K562 (cell line): ENCODE data around the gene WNT11. TPM values are rescaled to one million over a fixed set of nuclear protein-coding genes. Genes with fewer than 3 reads are reported as not detected.

Experiments used
- ATAC-seq: fragments of 200-7000 bp; cut with Tn5 transposase; 3 replicates; pipeline ENCODE4 v1.9.1; 2020; ENCODE audit warnings: moderate library complexity
- BruUV-seq: library from RNA; stranded (reverse); fragments of 400-500 nt; replicated peaks from 2 replicates; lab custom pipeline; 2021; lab: Mats Ljungman, UMichigan
- CTCF ChIA-PET: fragments of 300-600 bp; formaldehyde crosslinking; extraction: SDS; loops from one replicate; lab custom pipeline; 2021; ENCODE audit warnings: low intra/inter-chr PET ratio; lab: Yijun Ruan, JAX
- POLR2A ChIA-PET: fragments of 300-600, 350-650 bp; sonication (Branson Sonifier 250); formaldehyde crosslinking; extraction: SDS; loops from one replicate; lab custom pipeline; 2021; ENCODE audit warnings: antibody characterized with exemption, inconsistent platforms; lab: Yijun Ruan, JAX
- DNase-seq, 4 experiments: peaks; one replicate each; pipeline versions ENCODE4 v3.0.0 to v3.0.0-alpha.2; 2011 to 2018; ENCODE audit warnings: low spot score in 3 of 4, mixed read lengths in 3 of 4; ENCODE audit errors: extremely low read depth in 1 of 4
- FAIRE-seq: peaks from 2 replicates; lab custom pipeline; 2011; peaks lifted over from hg19 to GRCh38; lab: Jason Lieb, UNC
- H2AFZ ChIP-seq: 2 replicates; pipeline ENCODE4 v1.6.0; 2011; ENCODE audit warnings: low read depth, low read length, control low read depth, inconsistent platforms
- H3K27ac ChIP-seq: fragments of 200-600 bp; 3 replicates; pipeline ENCODE4 v1.8.0; 2011; ENCODE audit warnings: low read depth, mild to moderate bottlenecking, control low read depth, inconsistent platforms, low read length, moderate library complexity, mixed read lengths; ENCODE audit errors: extremely low read depth
- H3K27me3 ChIP-seq, 2 experiments: fragments of 300-600 bp in 1 of 2; 2 replicates in 1 of 2; 3 replicates in 1 of 2; pipeline versions ENCODE4 v1.6.0 to v1.8.0; 2011; ENCODE audit warnings: inconsistent platforms in 2 of 2, low read length in 2 of 2, mild to moderate bottlenecking in 1 of 2, mixed read lengths in 1 of 2, moderate library complexity in 1 of 2; ENCODE audit not compliant: control insufficient read depth in 2 of 2, insufficient read depth in 2 of 2
- H3K36me3 ChIP-seq: fragments of 300-600 bp; 3 replicates; pipeline ENCODE4 v1.8.0; 2011; ENCODE audit warnings: mild to moderate bottlenecking, low read length, inconsistent platforms; ENCODE audit not compliant: control insufficient read depth, insufficient read depth
- H3K4me1 ChIP-seq, 2 experiments: fragments of 200-600 bp in 1 of 2; replicated peaks in 1 of 2; 2 replicates in 1 of 2; 3 replicates in 1 of 2; pipeline versions ENCODE4 v1.5.1 to v1.8.0; 2011; ENCODE audit warnings: inconsistent platforms in 2 of 2, low read length in 2 of 2, mild to moderate bottlenecking in 1 of 2, mixed read lengths in 1 of 2, moderate library complexity in 1 of 2; ENCODE audit not compliant: control insufficient read depth in 2 of 2, insufficient read depth in 2 of 2
- H3K4me2 ChIP-seq: 2 replicates; pipeline ENCODE4 v1.6.1; 2011; ENCODE audit warnings: low read length, control low read depth, inconsistent platforms, mixed read lengths; ENCODE audit not compliant: insufficient read depth
- H3K4me3 ChIP-seq: fragments of 200-600 bp; sonication (generic), shearing (Covaris generic); 2 replicates; pipeline ENCODE4 v1.5.1; 2016; ENCODE audit warnings: control low read depth, inconsistent platforms
- H3K79me2 ChIP-seq: fragments of 200-600 bp; 3 replicates; pipeline ENCODE4 v1.8.0; 2011; ENCODE audit warnings: low read length, inconsistent platforms; ENCODE audit not compliant: control insufficient read depth, insufficient read depth
- H3K9ac ChIP-seq, 2 experiments: 2 replicates each; pipeline versions ENCODE4 v1.6.0 to v1.6.1; 2011; ENCODE audit warnings: low read depth in 2 of 2, low read length in 2 of 2, control low read depth in 1 of 2, inconsistent platforms in 1 of 2, mild to moderate bottlenecking in 1 of 2, mixed read lengths in 1 of 2; ENCODE audit not compliant: insufficient read depth in 1 of 2
- H3K9me1 ChIP-seq: one replicate; pipeline ENCODE4 v1.6.0; 2011; ENCODE audit warnings: inconsistent platforms, mild to moderate bottlenecking, low read length, moderate library complexity; ENCODE audit not compliant: control insufficient read depth, insufficient read depth
- H3K9me3 ChIP-seq: replicated peaks from 2 replicates; pipeline ENCODE4 v1.5.1; 2011; ENCODE audit warnings: low read depth, low read length, inconsistent platforms; ENCODE audit not compliant: control insufficient read depth, insufficient read depth
- H4K20me1 ChIP-seq: replicated peaks from 2 replicates; pipeline ENCODE4 v1.6.1; 2011; ENCODE audit warnings: low read length, inconsistent platforms, mixed read lengths; ENCODE audit not compliant: control insufficient read depth, insufficient read depth
- DNMT1 ChIP-seq: fragments of 450-650 bp; IDR thresholded peaks from 2 replicates; pipeline ENCODE4 v1.6.1; 2016; ENCODE audit warnings: antibody characterized with exemption, mild to moderate bottlenecking
- ELF4 ChIP-seq: fragments of 450-650 bp; formaldehyde crosslinking; IDR thresholded peaks from 2 replicates; pipeline ENCODE4 v1.4.0; 2022; ENCODE audit warnings: missing genetic modification characterization
- FOXA3 ChIP-seq, 2 experiments: fragments of 450-650 bp in 1 of 2; sonication (generic) in 1 of 2; formaldehyde crosslinking; IDR thresholded peaks in 1 of 2; conservative IDR thresholded peaks in 1 of 2; 2 replicates each; pipeline versions ENCODE4 v1.4.0 to v1.8.0; 2020 to 2022; ENCODE audit warnings: mild to moderate bottlenecking in 2 of 2, missing genetic modification reagents in 1 of 2
- KAT2B ChIP-seq: IDR thresholded peaks from one replicate; pipeline ENCODE4 v1.6.1; 2012; ENCODE audit warnings: low read depth, mild to moderate bottlenecking, control low read depth, inconsistent platforms, low read length, moderate library complexity
- MAFK ChIP-seq: IDR thresholded peaks from 2 replicates; pipeline ENCODE4 v1.6.1; 2011; ENCODE audit warnings: low read length, improper control_type of control experiment
- MEIS2 ChIP-seq: fragments of 450-650 bp; IDR thresholded peaks from 2 replicates; pipeline ENCODE4 v1.6.1; 2014; ENCODE audit warnings: mild to moderate bottlenecking; ENCODE audit not compliant: partially characterized antibody
- NBN ChIP-seq: fragments of 450-650 bp; IDR thresholded peaks from 2 replicates; pipeline ENCODE4 v1.6.1; 2016; ENCODE audit warnings: low read depth, mild to moderate bottlenecking
- NCOA2 ChIP-seq, 2 experiments: fragments of 450-650 bp; IDR thresholded peaks; 2 replicates each; pipeline ENCODE4 v1.6.1; 2018; ENCODE audit warnings: mild to moderate bottlenecking in 2 of 2, moderate library complexity in 1 of 2; ENCODE audit not compliant: partially characterized antibody in 2 of 2
- NUFIP1 ChIP-seq: fragments of 450-650 bp; IDR thresholded peaks from 2 replicates; pipeline ENCODE4 v1.6.1; 2018; ENCODE audit not compliant: partially characterized antibody
- RBM22 ChIP-seq: fragments of 200-400 bp; formaldehyde crosslinking; IDR thresholded peaks from 2 replicates; pipeline ENCODE4 v1.6.1; 2018; ENCODE audit warnings: low read length, low read depth; ENCODE audit not compliant: poor library complexity, severe bottlenecking
- SMARCC2 ChIP-seq: fragments of 450-650 bp; IDR thresholded peaks from 2 replicates; pipeline ENCODE4 v1.6.1; 2017; ENCODE audit warnings: antibody characterized with exemption, moderate library complexity, mild to moderate bottlenecking, low read depth
- YY1 ChIP-seq, 3 experiments: IDR thresholded peaks; 2 replicates each; pipeline ENCODE4 v1.6.1; 2011; ENCODE audit warnings: low read length in 2 of 3, mild to moderate bottlenecking in 2 of 3, moderate library complexity in 2 of 3, borderline replicate concordance in 1 of 3, control low read depth in 1 of 3, low read depth in 1 of 3; ENCODE audit not compliant: insufficient read depth in 3 of 3, insufficient replicate concordance in 2 of 3, control insufficient read depth in 1 of 3, insufficient read length in 1 of 3; ENCODE audit errors: extremely low read depth in 1 of 3
- ZBTB8A ChIP-seq: fragments of 450-650 bp; IDR thresholded peaks from 2 replicates; pipeline ENCODE4 v1.6.1; 2018; ENCODE audit warnings: mild to moderate bottlenecking, moderate library complexity; ENCODE audit not compliant: partially characterized antibody
- ZKSCAN3 ChIP-seq: fragments of 250-450 bp; sonication (Bioruptor Pico); IDR thresholded peaks from 2 replicates; pipeline ENCODE4 v1.4.0; 2020
- ZNF561 ChIP-seq: fragments of 450-650 bp; formaldehyde crosslinking; conservative IDR thresholded peaks from 2 replicates; pipeline ENCODE4 v1.4.0; 2020; ENCODE audit warnings: mild to moderate bottlenecking, moderate library complexity
- WGBS: fragments of 100-300 bp; shearing (Covaris generic); methylation state at CpG from one replicate; pipeline ENCODE4 v1.1.6; 2016; ENCODE audit warnings: low coverage, mixed read lengths; ENCODE audit not compliant: insufficient coverage; ENCODE audit errors: missing lambda C conversion rate; 5-methylcytosine and 5-hydroxymethylcytosine counted together
- in situ Hi-C: fragments of 300-500 bp; cut with MboI; formaldehyde crosslinking; loops from 4 replicates; pipeline ENCODE4 v1.15.0; 2018; ENCODE audit warnings: inconsistent platforms, mixed read lengths
- intact Hi-C: fragments of 100-400 bp; cut with micrococcal nuclease; formaldehyde crosslinking; loops from 2 replicates; pipeline ENCODE4 v1.14.2; 2022
- polyA plus RNA-seq, 8 experiments: library from polyadenylated mRNA; depleted of rRNA in 4 of 8; stranded (reverse) in 5 of 8; unstranded in 3 of 8; fragments of >200 nt; fragmentation: Nextera tagmentation in 2 of 8; fragmentation: Illumina TruSeq in 1 of 8; extraction: Ambion mirVana in 2 of 8; extraction: Trizol in 1 of 8; gene quantifications; 2 replicates each; pipeline versions ENCODE4 v1.2.1 to v1.2.3, GENCODE V29; 2011 to 2014; ENCODE audit warnings: inconsistent platforms in 1 of 8, missing spikeins in 1 of 8
- total RNA-seq, 7 experiments: library from RNA; depleted of rRNA in 6 of 7; stranded (reverse); fragments of >200 nt in 6 of 7; fragmentation: Illumina TruSeq in 2 of 7; extraction: Trizol in 2 of 7; gene quantifications; 2 replicates each; pipeline versions ENCODE4 v1.2.1 to v1.2.3, GENCODE V29; 2011 to 2021; ENCODE audit warnings: low replicate concordance in 1 of 7
- TF ChIP-seq, protein P1 (sequence below), 2 experiments: fragments of 450-650 bp in 1 of 2; sonication (generic) in 1 of 2; formaldehyde crosslinking in 1 of 2; IDR thresholded peaks in 1 of 2; conservative IDR thresholded peaks in 1 of 2; 2 replicates each; pipeline versions ENCODE4 v1.6.1 to v1.8.1; 2016 to 2023; ENCODE audit warnings: mild to moderate bottlenecking in 2 of 2, moderate library complexity in 2 of 2, inconsistent platforms in 1 of 2, missing genetic modification reagents in 1 of 2
- TF ChIP-seq, protein P2 (sequence below): IDR thresholded peaks from 3 replicates; pipeline ENCODE4 v1.6.1; 2011; ENCODE audit warnings: borderline replicate concordance, mild to moderate bottlenecking, moderate library complexity; ENCODE audit not compliant: insufficient read length; ENCODE audit errors: extremely low read depth

The WNT11 gene
- total and polyA plus RNA-seq, 9 of the 15 experiments (the other 6 are each of a cell fraction or from before 2014, with no cell fraction given), result 0.03 to 0.20 (median 0.09) TPM; not detected in 4

GRCh38 chr11:76152086-76152681 is 54.1 kb downstream of the WNT11 start:
- BruUV-seq, result no TSS peak
- 14% methylated on average over 28 of the region's 30 CpGs for WGBS
- no peaks in the 10 kb centered on the region for H4K20me1 ChIP-seq
- H3K4me3 ChIP-seq, result peak overlapping the region; percentile 35
- H3K79me2 ChIP-seq, result no peaks in the 10 kb centered on the region
- in situ Hi-C loops, result no loop called here
- ATAC-seq, result peak; percentile 97
- H3K9me3 ChIP-seq, result no peaks in the 10 kb centered on the region
- H3K9ac ChIP-seq, result peak overlapping the region; percentile 57 to 89
- CTCF ChIA-PET, result interaction anchor here (0.5 to 2.6 kb wide), 5 partner anchors 154 to 604 kb away, joined by 3 to 30 read pairs (median 4); no protein-coding TSS in a partner anchor
- peak overlapping the region; percentile 83 for H3K4me2 ChIP-seq
- DNase-seq, result peak; percentile 88 to 92 (median 89)
- H3K4me1 ChIP-seq, result peaks cover 12 to 20% of the 10 kb centered on the region in 2 experiments
- FAIRE-seq, result peak; percentile 93
- POLR2A ChIA-PET, result interaction anchor here (0.6 to 1.8 kb wide), 5 partner anchors 12 to 256 kb away, joined by 3 to 8 read pairs (median 4); no protein-coding TSS in a partner anchor
- intact Hi-C loops, result loop anchor here (1.0 to 10.0 kb wide), 4 partner anchors 55 to 427 kb away; partner anchors contain the start of gene WNT11
- no peaks in the 10 kb centered on the region for H3K9me1 ChIP-seq
- peaks cover 2 to 9% of the 10 kb centered on the region in 2 experiments; a peak in 3 of 5 replicates for H3K27me3 ChIP-seq
- H2AFZ ChIP-seq, result peak overlapping the region; percentile 97
- no peak overlapping the region; the same call in 2 of the 3 replicates for H3K27ac ChIP-seq
- no peaks in the 10 kb centered on the region for H3K36me3 ChIP-seq
- TF ChIP-seq MEIS2 (no peak), FOXA3 (CRISPR knock-in tag; conservative IDR thresholded peaks at IDR 0.05 in 1 of 2, IDR thresholded peaks at IDR 0.05 in 1 of 2) (peak in 1 of 2 experiments; percentile 19; a peak in 1 of 4 replicates), KAT2B (no peak), ZKSCAN3 (CRISPR knock-in tag) (no peak), ELF4 (CRISPR knock-in tag) (no peak), DNMT1 (no peak), NBN (no peak), MAFK (0 out of 2 replicates have a peak, but pooled peaks have one; percentile 17), SMARCC2 (no peak), RBM22 (no peak), ZBTB8A (no peak), NUFIP1 (no peak), NCOA2 (IDR thresholded peaks at IDR 0.05; ENCODE audit: partially characterized antibody in 2 of 2) (no peak), ZNF561 (CRISPR knock-in tag) (no peak), YY1 (IDR thresholded peaks at IDR 0.05; ENCODE audit: borderline replicate concordance in 1 of 3, control insufficient read depth in 1 of 3, extremely low read depth in 1 of 3, insufficient read depth in 3 of 3, insufficient read length in 1 of 3, insufficient replicate concordance in 2 of 3, low read depth in 1 of 3, low read length in 2 of 3) (peak in 2 of 3 experiments; percentile 75 to 87)
- TF ChIP-seq, protein P1, sequence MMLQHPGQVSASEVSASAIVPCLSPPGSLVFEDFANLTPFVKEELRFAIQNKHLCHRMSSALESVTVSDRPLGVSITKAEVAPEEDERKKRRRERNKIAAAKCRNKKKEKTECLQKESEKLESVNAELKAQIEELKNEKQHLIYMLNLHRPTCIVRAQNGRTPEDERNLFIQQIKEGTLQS (IDR thresholded peaks at IDR 0.05), result peak; percentile 32; the same call in 1 of the 2 replicates
- TF ChIP-seq, protein P1 (CRISPR knock-in tag; conservative IDR thresholded peaks at IDR 0.05), result no peak
- TF ChIP-seq, protein P2, sequence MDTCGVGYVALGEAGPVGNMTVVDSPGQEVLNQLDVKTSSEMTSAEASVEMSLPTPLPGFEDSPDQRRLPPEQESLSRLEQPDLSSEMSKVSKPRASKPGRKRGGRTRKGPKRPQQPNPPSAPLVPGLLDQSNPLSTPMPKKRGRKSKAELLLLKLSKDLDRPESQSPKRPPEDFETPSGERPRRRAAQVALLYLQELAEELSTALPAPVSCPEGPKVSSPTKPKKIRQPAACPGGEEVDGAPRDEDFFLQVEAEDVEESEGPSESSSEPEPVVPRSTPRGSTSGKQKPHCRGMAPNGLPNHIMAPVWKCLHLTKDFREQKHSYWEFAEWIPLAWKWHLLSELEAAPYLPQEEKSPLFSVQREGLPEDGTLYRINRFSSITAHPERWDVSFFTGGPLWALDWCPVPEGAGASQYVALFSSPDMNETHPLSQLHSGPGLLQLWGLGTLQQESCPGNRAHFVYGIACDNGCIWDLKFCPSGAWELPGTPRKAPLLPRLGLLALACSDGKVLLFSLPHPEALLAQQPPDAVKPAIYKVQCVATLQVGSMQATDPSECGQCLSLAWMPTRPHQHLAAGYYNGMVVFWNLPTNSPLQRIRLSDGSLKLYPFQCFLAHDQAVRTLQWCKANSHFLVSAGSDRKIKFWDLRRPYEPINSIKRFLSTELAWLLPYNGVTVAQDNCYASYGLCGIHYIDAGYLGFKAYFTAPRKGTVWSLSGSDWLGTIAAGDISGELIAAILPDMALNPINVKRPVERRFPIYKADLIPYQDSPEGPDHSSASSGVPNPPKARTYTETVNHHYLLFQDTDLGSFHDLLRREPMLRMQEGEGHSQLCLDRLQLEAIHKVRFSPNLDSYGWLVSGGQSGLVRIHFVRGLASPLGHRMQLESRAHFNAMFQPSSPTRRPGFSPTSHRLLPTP, result peak; percentile 20
